Measurements from ENCODE around the gene RADIL.

Gene RADIL

GRCh38 chr7:4754433-4755010, 129.0 kb downstream of the RADIL start:
- DNase-seq (ENCODE audit: low read depth, low spot score): no peak

- peak; percentile 67 for DNase-seq (ENCODE audit: low read depth, low spot score)
These were observed 129.7 kb downstream of the RADIL start for GRCh38 chr7:4753598-4754432.

DNA sequence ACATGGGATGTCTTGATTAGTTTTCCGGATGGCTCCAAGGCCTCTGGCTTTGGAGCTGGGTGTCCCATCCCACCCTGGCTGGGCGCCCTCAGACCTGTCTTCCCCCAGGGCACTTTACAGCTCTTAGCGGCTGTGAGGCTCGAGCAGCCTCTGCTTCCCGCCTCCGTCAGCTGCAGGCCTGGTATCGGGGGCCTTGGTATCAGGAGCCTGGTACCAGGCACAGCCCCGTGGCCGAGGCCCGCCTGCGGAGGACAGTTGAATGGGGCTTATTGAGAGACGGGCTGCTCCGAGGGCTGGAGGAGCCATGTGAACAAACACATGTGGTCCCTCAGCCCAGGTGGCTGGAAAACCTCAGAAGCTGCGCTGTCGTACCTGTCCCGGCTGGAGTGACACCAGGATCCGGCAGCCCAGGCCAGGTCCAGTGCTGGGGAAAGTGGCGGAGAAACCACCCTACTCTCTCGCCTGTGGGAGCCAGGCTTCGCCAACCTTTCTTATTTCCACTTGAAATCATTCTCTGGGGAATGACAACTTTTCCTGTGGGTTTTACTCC, 132.0 kb downstream of the RADIL start:
- DNase-seq (ENCODE audit: low read depth, low spot score): no peak

DNA sequence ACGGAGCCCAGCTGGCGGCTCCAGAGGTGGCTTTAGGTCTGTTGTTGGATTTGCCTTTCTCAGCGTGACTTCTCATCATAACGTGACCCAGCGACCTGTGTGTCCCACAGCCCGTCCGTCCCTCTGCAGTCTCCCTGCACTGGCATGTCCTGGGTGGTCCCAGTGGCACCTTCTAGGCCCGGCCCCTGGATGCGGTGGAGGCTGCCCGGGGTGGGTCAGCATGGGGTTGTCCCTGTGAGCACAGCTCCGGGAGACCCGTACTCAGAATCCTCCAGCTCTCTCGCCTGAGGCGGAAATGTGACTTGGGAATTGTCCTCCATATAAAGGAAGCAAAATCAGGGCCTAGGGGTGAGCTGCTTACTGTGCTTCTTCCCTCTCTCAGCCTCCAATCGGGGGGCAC, 133.7 kb downstream of the RADIL start:
- no peak for DNase-seq (ENCODE audit: low read depth, low spot score)

DNA sequence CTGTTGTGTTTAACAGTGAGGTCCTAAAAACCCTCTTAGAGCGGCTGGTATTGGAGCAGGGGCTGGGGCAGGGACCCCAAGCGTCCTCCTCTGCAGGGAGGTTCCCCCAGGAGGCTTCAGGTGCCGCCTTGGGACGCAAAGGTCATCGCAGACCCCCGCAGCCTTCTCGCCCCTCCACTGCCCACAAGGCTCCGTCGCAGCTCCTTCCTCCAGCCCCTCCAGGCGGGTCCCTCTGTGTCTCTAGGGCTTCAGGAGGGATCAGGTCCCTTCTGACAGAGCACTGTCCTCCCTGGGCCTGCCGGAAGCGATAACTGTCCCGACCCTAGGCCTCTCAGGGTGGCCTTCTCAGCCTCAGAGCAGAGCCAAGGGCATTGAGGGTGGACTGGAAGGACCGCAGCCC, 134.2 kb downstream of the RADIL start:
- no peak for DNase-seq (ENCODE audit: low read depth, low spot score)
